SK-N-MC (cell line): ENCODE data around the gene NPAS2.

ENCODE experiments used
- EZH2 ChIP-seq: fragments of 200-600 bp; sonication (generic); IDR thresholded peaks from one replicate; pipeline ENCODE4 v1.6.1; 2017; ENCODE audit warnings: antibody characterized with exemption
- POLR2AphosphoS5 ChIP-seq: IDR thresholded peaks from 2 replicates; pipeline ENCODE4 v1.6.1; 2012; ENCODE audit warnings: mild to moderate bottlenecking, low read depth, low read length, borderline replicate concordance

DNA sequence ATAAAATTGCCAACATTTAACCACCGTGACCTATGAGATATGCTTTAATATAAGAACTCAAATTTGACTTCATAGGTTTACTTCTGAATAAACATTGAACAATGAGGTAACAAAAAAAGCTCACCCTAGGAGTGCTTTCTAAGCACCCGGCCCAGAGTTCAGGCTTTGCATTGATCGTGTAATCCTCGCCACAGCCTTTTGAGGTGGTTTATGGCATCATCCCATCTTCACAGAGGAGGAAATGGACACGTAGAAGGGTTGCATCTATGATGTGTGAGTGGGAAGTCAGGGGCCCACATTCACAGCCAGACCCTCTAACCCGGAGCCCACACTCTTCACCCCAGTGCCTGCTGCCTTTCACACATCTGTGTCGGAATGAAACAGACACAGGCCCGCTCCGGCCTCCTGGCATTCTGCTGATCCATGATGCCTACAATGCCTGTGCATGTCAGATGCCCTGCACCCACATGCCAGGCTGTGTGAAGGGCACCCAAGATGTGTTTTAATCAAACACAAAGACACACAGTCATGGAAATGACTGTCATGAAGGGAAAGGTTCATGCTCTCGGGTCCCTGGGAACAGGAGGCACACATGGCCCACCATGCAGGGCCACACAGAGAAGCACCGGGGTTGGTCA, 133.6 kb downstream of the NPAS2 start:
- TF ChIP-seq EZH2 (no peak), POLR2AphosphoS5 (no peak)
